ENCODE measurements around the gene ZMAT5.
A peak's percentile ranks its signal among the peaks of the same experiment; 100 is the strongest.

ZMAT5 gene

GRCh38 chr22:29731058-29731850 lies 35.6 kb downstream of the ZMAT5 start:
- Histone ChIP-seq H4K20me1 (ENCODE audit: insufficient read depth, low read length) (no peaks in the 10 kb centered on the region), H3K9ac (ENCODE audit: low read depth, low read length) (no peak overlapping the region), H3K27ac (ENCODE audit: low read length) (no peak overlapping the region), H3K4me2 (ENCODE audit: insufficient read depth, low read length) (no peak overlapping the region), H3K79me2 (ENCODE audit: insufficient read depth, low read length) (no peaks in the 10 kb centered on the region), H2AFZ (ENCODE audit: low read depth, low read length) (no peak overlapping the region), H3K4me3 (ENCODE audit: low read depth in 1 of 2, low read length in 2 of 2) (no peak overlapping the region), H3K27me3 (ENCODE audit: insufficient read depth, low read length, poor library complexity) (no peaks in the 10 kb centered on the region), H3K9me3 (ENCODE audit: insufficient read depth, low read length, severe bottlenecking) (no peaks in the 10 kb centered on the region), H3K36me3 (ENCODE audit: insufficient read depth, low read length) (peaks cover 12% of the 10 kb centered on the region), H3K4me1 (ENCODE audit: insufficient read depth, low read length) (no peaks in the 10 kb centered on the region)
- DNase-seq (no peak), ATAC-seq (ENCODE audit: insufficient read depth, low read depth) (no peak)
- no peak for TF ChIP-seq EZH2 (IDR thresholded peaks at IDR 0.05; ENCODE audit: borderline replicate concordance, low read depth, low read length, severe bottlenecking)

- DNase-seq = no peak
- Histone ChIP-seq H3K9me3 (ENCODE audit: insufficient read depth, low read length, severe bottlenecking) (no peaks in the 10 kb centered on the region), H4K20me1 (ENCODE audit: insufficient read depth, low read length) (0 out of 2 replicates have a peak, but pooled peaks cover 5% of the 10 kb centered on the region), H3K9ac (ENCODE audit: low read depth, low read length) (no peak overlapping the region), H3K36me3 (ENCODE audit: insufficient read depth, low read length) (peaks cover 12% of the 10 kb centered on the region; the same call in 1 of the 2 replicates), H3K79me2 (ENCODE audit: insufficient read depth, low read length) (no peaks in the 10 kb centered on the region), H3K4me1 (ENCODE audit: insufficient read depth, low read length) (no peaks in the 10 kb centered on the region), H3K4me3 (ENCODE audit: low read depth in 1 of 2, low read length in 2 of 2) (no peak overlapping the region), H3K27me3 (ENCODE audit: insufficient read depth, low read length, poor library complexity) (no peaks in the 10 kb centered on the region), H2AFZ (ENCODE audit: low read depth, low read length) (no peak overlapping the region), H3K4me2 (ENCODE audit: insufficient read depth, low read length) (no peak overlapping the region), H3K27ac (ENCODE audit: low read length) (no peak overlapping the region)
- TF ChIP-seq CTCF (IDR thresholded peaks at IDR 0.05; ENCODE audit: borderline replicate concordance, extremely low read depth, low read length, poor library complexity, severe bottlenecking) (no peak), EZH2 (IDR thresholded peaks at IDR 0.05; ENCODE audit: borderline replicate concordance, low read depth, low read length, severe bottlenecking) (no peak)
- no peak for ATAC-seq (ENCODE audit: insufficient read depth, low read depth)
Measured at GRCh38 chr22:29729161-29729560, 37.6 kb downstream of the ZMAT5 start.

- no peak for TF ChIP-seq EZH2 (IDR thresholded peaks at IDR 0.05; ENCODE audit: borderline replicate concordance, low read depth, low read length, severe bottlenecking)
- TF ChIP-seq CTCF (IDR thresholded peaks at IDR 0.05; ENCODE audit: borderline replicate concordance, extremely low read depth, low read length, poor library complexity, severe bottlenecking) = peak; percentile 48
- DNase-seq (peak; percentile 48), ATAC-seq (ENCODE audit: insufficient read depth, low read depth) (peak; percentile 67; the same call in 2 of the 3 replicates)
- Histone ChIP-seq H3K4me1 (ENCODE audit: insufficient read depth, low read length) (no peaks in the 10 kb centered on the region), H3K27me3 (ENCODE audit: insufficient read depth, low read length, poor library complexity) (no peaks in the 10 kb centered on the region), H3K4me2 (ENCODE audit: insufficient read depth, low read length) (no peak overlapping the region), H3K36me3 (ENCODE audit: insufficient read depth, low read length) (peaks cover 10% of the 10 kb centered on the region; the same call in 1 of the 2 replicates), H3K9ac (ENCODE audit: low read depth, low read length) (no peak overlapping the region), H2AFZ (ENCODE audit: low read depth, low read length) (no peak overlapping the region), H3K4me3 (ENCODE audit: low read depth in 1 of 2, low read length in 2 of 2) (no peak overlapping the region), H4K20me1 (ENCODE audit: insufficient read depth, low read length) (peaks cover 5% of the 10 kb centered on the region; the same call in 1 of the 2 replicates), H3K9me3 (ENCODE audit: insufficient read depth, low read length, severe bottlenecking) (no peaks in the 10 kb centered on the region), H3K27ac (ENCODE audit: low read length) (no peak overlapping the region), H3K79me2 (ENCODE audit: insufficient read depth, low read length) (no peaks in the 10 kb centered on the region)
Measured at GRCh38 chr22:29727131-29727523, 39.7 kb downstream of the ZMAT5 start.

GRCh38 chr22:29726512-29727130 lies 40.2 kb downstream of the ZMAT5 start:
- no peaks in the 10 kb centered on the region for H3K27me3 ChIP-seq (ENCODE audit: insufficient read depth, low read length, poor library complexity)
- no peaks in the 10 kb centered on the region for H3K4me1 ChIP-seq (ENCODE audit: insufficient read depth, low read length)
- peaks cover 10% of the 10 kb centered on the region; the same call in 1 of the 2 replicates for H3K36me3 ChIP-seq (ENCODE audit: insufficient read depth, low read length)
- no peak overlapping the region for H2AFZ ChIP-seq (ENCODE audit: low read depth, low read length)
- no peak overlapping the region for H3K9ac ChIP-seq (ENCODE audit: low read depth, low read length)
- H4K20me1 ChIP-seq (ENCODE audit: insufficient read depth, low read length) = peaks cover 5% of the 10 kb centered on the region; the same call in 1 of the 2 replicates
- H3K79me2 ChIP-seq (ENCODE audit: insufficient read depth, low read length) = no peaks in the 10 kb centered on the region
- TF ChIP-seq EZH2 (IDR thresholded peaks at IDR 0.05; ENCODE audit: borderline replicate concordance, low read depth, low read length, severe bottlenecking) (no peak), CTCF (IDR thresholded peaks at IDR 0.05; ENCODE audit: borderline replicate concordance, extremely low read depth, low read length, poor library complexity, severe bottlenecking) (no peak)
- no peak overlapping the region for H3K27ac ChIP-seq (ENCODE audit: low read length)
- ATAC-seq (ENCODE audit: insufficient read depth, low read depth) (no peak), DNase-seq (no peak)
- H3K9me3 ChIP-seq (ENCODE audit: insufficient read depth, low read length, severe bottlenecking) = no peaks in the 10 kb centered on the region
- H3K4me2 ChIP-seq (ENCODE audit: insufficient read depth, low read length) = no peak overlapping the region
- no peak overlapping the region for H3K4me3 ChIP-seq (ENCODE audit: low read depth in 1 of 2, low read length in 2 of 2)

All from DND-41 (cell line).